Epithelial cell of esophagus (primary cell): ENCODE results near the gene DAGLA.

Experiments
- DNase-seq: peaks from one replicate; pipeline ENCODE4 v3.0.0; 2010; ENCODE audit warnings: low read depth
- H3K4me3 ChIP-seq: 2 replicates; pipeline ENCODE4 v1.5.1; 2011; ENCODE audit warnings: mild to moderate bottlenecking, low read length, control low read depth
- CTCF ChIP-seq: IDR thresholded peaks from 2 replicates; pipeline ENCODE4 v1.5.1; 2011; ENCODE audit warnings: low read depth, mild to moderate bottlenecking, low read length, control low read depth, inconsistent platforms; ENCODE audit not compliant: insufficient read depth; ENCODE audit errors: missing control alignments

Gene DAGLA

DNA sequence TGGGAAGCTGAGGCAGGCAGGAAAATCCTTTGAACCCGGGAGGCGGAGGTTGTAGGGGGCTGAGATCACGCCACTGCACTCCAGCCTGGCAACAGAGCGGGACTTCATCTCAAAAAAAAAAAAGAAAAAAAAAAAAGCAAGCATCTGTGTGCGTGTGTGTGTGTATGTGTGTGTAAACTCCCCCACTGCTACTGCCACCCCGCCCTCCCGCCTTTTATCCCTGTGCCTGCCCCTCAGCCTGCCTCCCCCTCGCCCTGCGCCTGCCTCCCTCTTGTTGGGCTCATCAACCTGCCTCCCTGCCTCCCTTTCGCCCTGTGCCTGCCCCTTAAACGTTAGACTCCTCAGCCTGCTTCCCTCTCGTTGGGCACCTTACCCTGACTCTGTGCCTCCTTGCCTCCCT, 94.2 kb downstream of the DAGLA start:
- no peak for TF ChIP-seq CTCF
- DNase-seq, result no peak

GRCh38 chr11:61775106-61775505, 94.9 kb downstream of the DAGLA start:
- no peak for TF ChIP-seq CTCF
- no peak overlapping the region for H3K4me3 ChIP-seq
- DNase-seq, result no peak

More for the DNA sequence above, 94.2 kb downstream of the DAGLA start:
- no peak overlapping the region for H3K4me3 ChIP-seq

- H3K4me3 ChIP-seq, result no peak overlapping the region
- TF ChIP-seq CTCF, result no peak
- DNase-seq, result no peak
These were observed 95.7 kb downstream of the DAGLA start for GRCh38 chr11:61775606-61776554.

- peak; percentile 74 for DNase-seq
- TF ChIP-seq CTCF, result peak; percentile 82
- H3K4me3 ChIP-seq, result no peak overlapping the region
These were observed 96.4 kb downstream of the DAGLA start for GRCh38 chr11:61776561-61777075.

DNA sequence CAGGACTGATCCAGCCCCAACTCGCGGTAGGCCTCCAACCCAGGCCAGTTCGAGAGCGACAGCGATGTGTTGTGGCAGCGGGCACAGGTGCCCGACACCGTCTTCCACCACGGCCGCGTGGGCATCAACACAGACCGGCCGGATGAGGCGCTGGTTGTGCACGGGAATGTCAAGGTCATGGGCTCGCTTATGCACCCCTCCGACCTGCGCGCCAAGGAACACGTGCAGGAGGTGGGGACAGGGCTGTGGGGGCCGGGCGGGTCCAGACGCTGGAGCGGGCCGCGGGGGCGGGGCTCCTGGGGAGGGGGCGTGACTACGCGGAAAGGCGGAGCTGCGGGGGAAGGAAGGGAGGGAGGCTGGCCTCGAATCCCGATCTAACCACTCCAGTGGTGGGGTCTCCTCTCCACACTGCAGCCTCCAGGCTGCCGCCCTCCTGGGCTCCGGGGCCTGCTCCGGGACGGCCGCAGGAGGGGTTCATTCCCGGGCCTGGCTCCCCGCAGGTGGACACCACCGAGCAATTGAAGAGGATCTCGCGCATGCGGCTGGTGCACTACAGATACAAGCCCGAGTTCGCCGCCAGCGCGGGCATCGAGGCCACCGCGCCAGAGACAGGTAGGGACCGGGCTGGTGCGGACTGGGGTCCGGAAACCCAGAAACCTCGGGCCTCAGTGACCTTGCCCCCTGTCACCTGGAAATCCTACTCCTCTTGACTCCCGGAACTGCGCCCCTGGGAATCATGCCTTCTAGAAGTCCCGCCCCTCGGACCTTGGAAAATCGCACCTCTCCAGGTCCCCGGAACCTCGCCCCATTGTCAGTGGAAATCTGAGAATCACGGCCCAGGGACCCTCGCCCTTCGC, 97.3 kb downstream of the DAGLA start:
- no peak for TF ChIP-seq CTCF
- no peak overlapping the region for H3K4me3 ChIP-seq
- DNase-seq, result no peak

DNA sequence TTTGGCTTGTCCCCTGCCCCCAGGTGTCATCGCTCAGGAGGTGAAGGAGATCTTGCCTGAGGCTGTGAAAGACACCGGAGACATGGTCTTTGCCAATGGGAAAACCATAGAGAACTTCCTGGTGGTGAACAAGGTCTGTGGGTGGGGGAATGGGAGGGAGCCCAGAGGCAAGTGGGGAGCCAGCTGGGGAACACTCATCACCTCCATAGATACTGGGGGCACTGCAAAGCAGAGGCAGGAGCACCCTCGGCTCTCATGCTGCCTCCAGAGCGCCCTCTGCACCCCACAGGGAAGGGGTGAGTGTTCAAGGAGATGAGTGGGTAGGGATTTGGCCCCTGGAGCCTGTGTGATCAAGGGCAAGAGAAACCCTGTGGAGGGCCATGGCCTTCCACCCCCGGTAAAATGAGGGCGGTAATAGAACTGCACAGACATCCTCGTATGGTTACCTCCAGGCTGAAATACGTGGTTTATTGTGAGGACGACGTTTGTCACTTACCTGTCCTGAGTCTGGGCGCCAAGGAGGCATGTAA, 98.2 kb downstream of the DAGLA start:
- no peak for DNase-seq
- no peak for TF ChIP-seq CTCF
- no peak overlapping the region for H3K4me3 ChIP-seq
